Kidney (tissue), 14 donors: Measurements from ENCODE around the gene RAB3B. TPM values are rescaled to one million over a fixed set of nuclear protein-coding genes. Genes with fewer than 3 reads are reported as not detected.

Experiments used
- DNase-seq, 5 donors: peaks; one replicate each; pipeline ENCODE4 v3.0.0-alpha.2; 2013 to 2020
- FAIRE-seq: peaks from 2 replicates; lab custom pipeline; 2012; peaks lifted over from hg19 to GRCh38; lab: Jason Lieb, UNC
- H3K27ac ChIP-seq, 2 donors: one replicate each; pipeline ENCODE4 v1.7.0; 2013; ENCODE audit warnings: low read depth in 2 of 2, low read length in 2 of 2, inconsistent platforms in 1 of 2
- H3K27me3 ChIP-seq: one replicate; pipeline ENCODE4 v1.7.1; 2013; ENCODE audit warnings: low read length, inconsistent platforms; ENCODE audit not compliant: control insufficient read depth, insufficient read depth
- H3K36me3 ChIP-seq, 3 donors: one replicate each; pipeline versions ENCODE4 v1.7.0 to v1.7.1; 2013; ENCODE audit warnings: low read length in 3 of 3, control low read depth in 1 of 3, inconsistent platforms in 1 of 3; ENCODE audit not compliant: insufficient read depth in 3 of 3, control insufficient read depth in 2 of 3
- H3K4me1 ChIP-seq, 3 donors: one replicate each; pipeline versions ENCODE4 v1.7.0 to v1.7.1; 2013; ENCODE audit warnings: low read length in 3 of 3, inconsistent platforms in 1 of 3, low read depth in 1 of 3; ENCODE audit not compliant: control insufficient read depth in 2 of 3, insufficient read depth in 2 of 3
- H3K4me3 ChIP-seq, 3 donors: one replicate each; pipeline versions ENCODE4 v1.7.0 to v1.8.1; 2013; ENCODE audit warnings: low read length in 3 of 3, control low read depth in 1 of 3, inconsistent platforms in 1 of 3
- H3K9ac ChIP-seq, 3 donors: one replicate each; pipeline versions ENCODE4 v1.7.0 to v1.7.1; 2013; ENCODE audit warnings: low read length in 3 of 3, control low read depth in 1 of 3, inconsistent platforms in 1 of 3
- H3K9me3 ChIP-seq, 3 donors: one replicate each; pipeline versions ENCODE4 v1.7.0 to v1.7.1; 2013; ENCODE audit warnings: low read length in 3 of 3, control low read depth in 1 of 3, inconsistent platforms in 1 of 3; ENCODE audit not compliant: control insufficient read depth in 2 of 3, insufficient read depth in 1 of 3
- intact Hi-C: fragments of 100-400 bp; cut with DNase I; formaldehyde crosslinking; loops from one replicate; pipeline ENCODE4 v1.11.1; 2022
- polyA plus RNA-seq: library from polyadenylated mRNA; stranded (reverse); fragments of 350-450 nt; fragmentation: Illumina TruSeq; extraction: RNeasy Lipid Tissue Mini Kit (QIAGEN cat#74804); gene quantifications from one replicate; pipeline ENCODE4 v1.2.3, GENCODE V29; 2014; ENCODE audit warnings: low read depth, low replicate concordance; ENCODE audit not compliant: insufficient read depth
- total RNA-seq: library from RNA; stranded (reverse); fragmentation: NEBNext Ultra II Directional; extraction: Animal tissue kit (Norgen Biotek cat#: 25700); gene quantifications from one replicate; pipeline ENCODE4 v1.2.1, GENCODE V29; 2021
- TF ChIP-seq, protein P1 (sequence below): IDR thresholded peaks from 3 replicates; pipeline ENCODE4 v1.5.1; 2012; ENCODE audit warnings: mild to moderate bottlenecking, moderate library complexity, borderline replicate concordance; ENCODE audit not compliant: insufficient read depth; ENCODE audit errors: extremely low read depth
- donor health status: control.
- donor health status: control.
- donor health status: control.
- donor health status: control.
- donor health status: control.
- donor health status: DM: yes; HTN: yes; CAD: no.
- donor health status: Normal renal cell carcinoma (clear cell type).

The RAB3B gene
- total and polyA plus RNA-seq, 2 donors from 2014 or later: 0.60 to 0.72 TPM

DNA sequence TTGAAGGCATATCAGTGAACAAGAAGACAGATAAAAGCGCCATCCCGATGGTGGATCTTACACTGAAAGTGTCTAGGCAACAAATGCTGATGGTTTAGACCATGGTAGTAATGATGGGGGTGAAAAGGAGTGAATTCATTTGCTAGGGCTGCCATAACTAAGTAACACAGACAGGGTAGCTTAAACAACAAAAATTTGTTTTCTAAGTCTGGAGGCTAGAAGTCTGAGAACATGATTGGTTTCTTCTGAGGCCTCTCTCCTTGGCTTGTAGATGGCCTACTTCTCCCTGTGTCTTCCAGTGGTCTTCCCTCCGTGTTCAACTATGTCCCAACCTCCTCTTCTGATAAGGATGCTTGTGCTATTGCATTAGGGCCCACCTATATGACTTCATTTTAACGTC, 13.4 kb upstream of the RAB3B start:
- intact Hi-C loops: loop anchor here (10.0 kb wide), 1 partner anchor 99 kb away; no protein-coding TSS in a partner anchor
- Histone ChIP-seq H3K27ac (no peak overlapping the region), H3K9me3 (no peaks in the 10 kb centered on the region), H3K4me1 (peaks cover 0 to 5% (median 4%) of the 10 kb centered on the region in 3 donors), H3K36me3 (no peaks in the 10 kb centered on the region), H3K27me3 (no peaks in the 10 kb centered on the region), H3K9ac (no peak overlapping the region), H3K4me3 (no peak overlapping the region)
- FAIRE-seq (no peak), DNase-seq (no peak)
- TF ChIP-seq, protein P1, sequence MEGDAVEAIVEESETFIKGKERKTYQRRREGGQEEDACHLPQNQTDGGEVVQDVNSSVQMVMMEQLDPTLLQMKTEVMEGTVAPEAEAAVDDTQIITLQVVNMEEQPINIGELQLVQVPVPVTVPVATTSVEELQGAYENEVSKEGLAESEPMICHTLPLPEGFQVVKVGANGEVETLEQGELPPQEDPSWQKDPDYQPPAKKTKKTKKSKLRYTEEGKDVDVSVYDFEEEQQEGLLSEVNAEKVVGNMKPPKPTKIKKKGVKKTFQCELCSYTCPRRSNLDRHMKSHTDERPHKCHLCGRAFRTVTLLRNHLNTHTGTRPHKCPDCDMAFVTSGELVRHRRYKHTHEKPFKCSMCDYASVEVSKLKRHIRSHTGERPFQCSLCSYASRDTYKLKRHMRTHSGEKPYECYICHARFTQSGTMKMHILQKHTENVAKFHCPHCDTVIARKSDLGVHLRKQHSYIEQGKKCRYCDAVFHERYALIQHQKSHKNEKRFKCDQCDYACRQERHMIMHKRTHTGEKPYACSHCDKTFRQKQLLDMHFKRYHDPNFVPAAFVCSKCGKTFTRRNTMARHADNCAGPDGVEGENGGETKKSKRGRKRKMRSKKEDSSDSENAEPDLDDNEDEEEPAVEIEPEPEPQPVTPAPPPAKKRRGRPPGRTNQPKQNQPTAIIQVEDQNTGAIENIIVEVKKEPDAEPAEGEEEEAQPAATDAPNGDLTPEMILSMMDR: no peak

DNA sequence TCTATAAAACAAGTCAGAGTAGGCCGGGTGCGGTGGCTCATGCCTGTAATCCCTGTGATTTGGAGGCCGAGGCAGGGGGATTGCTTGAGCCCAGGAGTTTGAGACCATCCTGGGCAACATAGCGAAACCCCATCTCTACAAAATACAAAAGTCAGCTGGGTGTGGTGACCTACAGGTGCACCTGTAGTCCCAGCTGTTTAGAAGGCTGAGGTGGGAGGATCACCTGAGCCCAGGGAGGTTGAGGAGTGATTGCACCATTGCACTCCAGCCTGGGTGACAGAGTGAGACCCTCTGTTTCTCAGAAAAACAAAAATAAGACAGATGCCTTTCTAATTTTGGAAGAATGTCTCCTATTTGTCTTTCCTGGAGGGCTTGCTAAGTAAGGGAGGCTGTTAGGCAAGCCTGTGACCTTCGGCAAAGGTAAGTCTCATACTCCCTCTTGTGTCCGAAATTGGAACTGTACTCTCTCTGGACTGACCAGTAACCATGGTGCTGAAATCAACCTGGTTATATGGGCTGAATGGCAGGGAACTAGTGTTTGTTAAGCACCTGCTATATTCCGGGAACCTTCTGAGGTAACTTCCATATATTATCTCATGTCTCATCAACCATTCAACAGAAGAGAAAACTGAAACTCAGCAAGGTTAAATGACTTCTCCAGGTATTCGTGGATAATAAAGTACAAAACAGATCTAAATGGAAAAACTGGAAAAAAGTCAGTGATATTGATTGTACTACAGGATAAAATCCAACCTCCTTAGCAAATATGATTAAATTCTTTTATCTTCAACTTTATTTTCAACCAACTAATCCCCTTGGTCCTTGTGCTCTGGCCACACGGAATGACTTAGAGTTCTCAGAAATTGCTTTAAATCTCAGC, 11.8 kb upstream of the RAB3B start:
- intact Hi-C loops: loop anchor here (10.0 kb wide), 1 partner anchor 97 kb away; no protein-coding TSS in a partner anchor
- FAIRE-seq (no peak), DNase-seq (peak in 4 of 5 donors; percentile 58 to 94 (median 83))
- no peaks in the 10 kb centered on the region for H3K9me3 ChIP-seq
- no peaks in the 10 kb centered on the region for H3K36me3 ChIP-seq
- TF ChIP-seq, protein P1: peak; percentile 95
- H3K4me1 ChIP-seq: peaks cover 0 to 5% (median 4%) of the 10 kb centered on the region in 3 donors
- no peak overlapping the region for H3K4me3 ChIP-seq
- no peaks in the 10 kb centered on the region for H3K27me3 ChIP-seq
- no peak overlapping the region for H3K9ac ChIP-seq
- no peak overlapping the region for H3K27ac ChIP-seq

DNA sequence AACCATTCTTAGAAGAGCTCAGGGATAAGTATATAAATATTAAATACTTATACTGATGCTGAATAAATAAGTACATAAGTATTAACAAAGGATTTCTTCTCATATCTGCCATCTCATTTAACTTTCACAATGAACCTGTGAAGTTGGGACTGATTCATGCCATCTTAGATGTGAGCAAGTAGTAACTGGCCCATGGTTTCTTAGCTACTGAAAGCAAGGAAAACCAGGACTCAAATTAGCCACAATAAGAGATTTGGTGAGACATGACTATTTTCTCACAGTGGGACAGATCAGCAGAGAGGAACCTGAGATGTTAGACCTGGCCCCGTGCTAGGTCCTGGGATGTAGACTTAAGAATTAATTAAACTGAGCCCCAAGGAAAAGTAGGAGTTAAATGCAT, 8.2 kb upstream of the RAB3B start:
- Histone ChIP-seq H3K27me3 (no peaks in the 10 kb centered on the region), H3K4me1 (no peaks in the 10 kb centered on the region), H3K4me3 (no peak overlapping the region), H3K9me3 (no peaks in the 10 kb centered on the region), H3K36me3 (no peaks in the 10 kb centered on the region), H3K27ac (no peak overlapping the region), H3K9ac (no peak overlapping the region)
- intact Hi-C loops: no loop called here
- TF ChIP-seq, protein P1: no peak
- FAIRE-seq (no peak), DNase-seq (no peak)
